Inflammatory macrophage (primary cell): Measurements from ENCODE around the gene RPL35A.
"Not testable (repeated sequence)": the region's sequence is repeated elsewhere in the genome, so short reads cannot be mapped to it uniquely, and the experiment has no call there.

Experiments used
- DNase-seq, 2 donors: peaks; one replicate each; pipeline ENCODE4 v3.0.0-alpha.2; 2020 to 2022

The RPL35A gene

GRCh38 chr3:197952440-197952839, 2.5 kb downstream of the RPL35A start:
- DNase-seq = no peak

- DNase-seq = no peak
These were observed 3.3 kb downstream of the RPL35A start for GRCh38 chr3:197953325-197953724.

GRCh38 chr3:197953881-197954280, 3.9 kb downstream of the RPL35A start:
- DNase-seq = no peak

GRCh38 chr3:197955892-197956477, 6.0 kb downstream of the RPL35A start:
- DNase-seq = no peak

GRCh38 chr3:197956626-197956988, 6.6 kb downstream of the RPL35A start:
- no peak for DNase-seq

GRCh38 chr3:197957790-197958133, 7.8 kb downstream of the RPL35A start:
- DNase-seq = no peak

- DNase-seq = no peak
These were observed 8.4 kb downstream of the RPL35A start for GRCh38 chr3:197958346-197958745.

- DNase-seq = not testable (repeated sequence)
These were observed 8.9 kb downstream of the RPL35A start for GRCh38 chr3:197958848-197959247.

- no peak for DNase-seq
These were observed 9.5 kb downstream of the RPL35A start for GRCh38 chr3:197959500-197959890.

GRCh38 chr3:197959891-197960693, 10.1 kb downstream of the RPL35A start, which contains the start of gene LMLN:
Gene LMLN (plus strand): TSS chr3:197960217. CDS start chr3:197960246, 29 bp downstream.
- peak; percentile 97 to 99 for DNase-seq

- DNase-seq = peak in 1 of 2 donors; percentile 28
These were observed 10.9 kb downstream of the RPL35A start for GRCh38 chr3:197960694-197961581.

- DNase-seq = no peak
These were observed 11.6 kb downstream of the RPL35A start for GRCh38 chr3:197961582-197961945.

- no peak for DNase-seq
These were observed 13.1 kb downstream of the RPL35A start for GRCh38 chr3:197963019-197963637.

GRCh38 chr3:197967337-197967989, 17.5 kb downstream of the RPL35A start:
- DNase-seq = not testable (repeated sequence)

GRCh38 chr3:197970588-197970987, 20.6 kb downstream of the RPL35A start:
- no peak for DNase-seq

GRCh38 chr3:197974016-197974415, 24.0 kb downstream of the RPL35A start:
- DNase-seq = no peak

GRCh38 chr3:197975311-197975710, 25.3 kb downstream of the RPL35A start:
- DNase-seq = no peak

- no peak for DNase-seq
These were observed 33.1 kb downstream of the RPL35A start for GRCh38 chr3:197983076-197983475.

- DNase-seq = no peak
These were observed 39.7 kb downstream of the RPL35A start for GRCh38 chr3:197989651-197990050.

- DNase-seq = no peak
These were observed 44.7 kb downstream of the RPL35A start for GRCh38 chr3:197994736-197995135.

GRCh38 chr3:197996855-197997254, 46.9 kb downstream of the RPL35A start:
- DNase-seq = no peak

- no peak for DNase-seq
These were observed 47.9 kb downstream of the RPL35A start for GRCh38 chr3:197997936-197998335.
